Activated B cell treated with CpG ODN at 0.5 μM for 24 hours (primary cell): ENCODE data around the gene AVP. TPM values are rescaled to one million over a fixed set of nuclear protein-coding genes. Genes with fewer than 3 reads are reported as not detected.

Experiments
- ATAC-seq: fragments of 200-7000 bp; cut with Tn5 transposase; one replicate; pipeline ENCODE4 v1.10.0; 2021; ENCODE audit warnings: low read depth, mild to moderate bottlenecking, moderate library complexity
- CTCF ChIA-PET: fragments of 350-600 bp; sonication (Branson Sonifier 250); formaldehyde crosslinking; loops from one replicate; lab custom pipeline; 2021; ENCODE audit warnings: antibody characterized with exemption; lab: Charles Lee
- POLR2A ChIA-PET: fragments of 350-600 bp; sonication (Branson Sonifier 250); formaldehyde crosslinking; loops from one replicate; lab custom pipeline; 2021; ENCODE audit warnings: antibody characterized with exemption; lab: Charles Lee
- DNase-seq: peaks from one replicate; pipeline ENCODE4 v3.0.0; 2022
- H3K27ac Mint-ChIP-seq: one replicate; pipeline ENCODE4 v1.8.0; 2020; ENCODE audit warnings: mixed read lengths
- H3K27me3 Mint-ChIP-seq: one replicate; pipeline ENCODE4 v1.8.0; 2021; ENCODE audit warnings: mixed read lengths
- H3K36me3 Mint-ChIP-seq: one replicate; pipeline ENCODE4 v1.8.0; 2021; ENCODE audit warnings: low read depth, mixed read lengths
- H3K4me1 Mint-ChIP-seq: one replicate; pipeline ENCODE4 v1.8.0; 2021; ENCODE audit warnings: mixed read lengths
- H3K4me3 Mint-ChIP-seq: one replicate; pipeline ENCODE4 v1.8.0; 2020; ENCODE audit warnings: mild to moderate bottlenecking, mixed read lengths
- H3K9me3 Mint-ChIP-seq: one replicate; pipeline ENCODE4 v1.8.0; 2020; ENCODE audit warnings: mixed read lengths
- CTCF ChIP-seq: fragments of 200-600 bp; IDR thresholded peaks from one replicate; pipeline ENCODE4 v1.8.0; 2022; ENCODE audit warnings: antibody characterized with exemption, mild to moderate bottlenecking
- intact Hi-C: fragments of 100-400 bp; cut with micrococcal nuclease; formaldehyde crosslinking; loops from one replicate; pipeline ENCODE4 v1.15.1; 2024
- total RNA-seq: library from RNA; stranded (reverse); gene quantifications from 2 replicates; pipeline ENCODE4 v1.2.3, GENCODE V29; 2022

AVP gene
- total RNA-seq, 1 donor from 2014 or later = not detected

GRCh38 chr20:3100480-3100879 lies 16.0 kb upstream of the AVP start:
- ATAC-seq (no peak), DNase-seq (no peak)
- Mint-ChIP-seq H3K27ac (no peak overlapping the region), H3K27me3 (peaks cover 5% of the 10 kb centered on the region), H3K36me3 (no peaks in the 10 kb centered on the region), H3K9me3 (no peaks in the 10 kb centered on the region), H3K4me1 (peaks cover 11% of the 10 kb centered on the region), H3K4me3 (no peak overlapping the region)
- CTCF ChIA-PET = no interaction called here
- no peak for TF ChIP-seq CTCF
- intact Hi-C loops = no loop called here
- POLR2A ChIA-PET = no interaction called here

- POLR2A ChIA-PET = interaction anchor here (0.7 kb wide), 1 partner anchor 1224 kb away, joined by 3 read pairs; no protein-coding TSS in a partner anchor
- Mint-ChIP-seq H3K4me3 (no peak overlapping the region), H3K9me3 (no peaks in the 10 kb centered on the region)
Measured at GRCh38 chr20:3094848-3095629, 10.5 kb upstream of the AVP start.

GRCh38 chr20:3093861-3094361 lies 9.4 kb upstream of the AVP start:
- POLR2A ChIA-PET = interaction anchor here (0.7 to 0.8 kb wide), 2 partner anchors 10 to 110 kb away, joined by 3 to 10 read pairs; no protein-coding TSS in a partner anchor
- intact Hi-C loops = loop anchor here (2.0 kb wide), 3 partner anchors 15 to 49 kb away; no protein-coding TSS in a partner anchor
- no peak for TF ChIP-seq CTCF
- H3K27ac Mint-ChIP-seq = peak overlapping the region; percentile 69
- H3K9me3 Mint-ChIP-seq = no peaks in the 10 kb centered on the region
- no peak for DNase-seq
- peak; percentile 29 for ATAC-seq
- H3K27me3 Mint-ChIP-seq = peaks cover 19% of the 10 kb centered on the region
- H3K4me3 Mint-ChIP-seq = peak overlapping the region; percentile 75
- H3K36me3 Mint-ChIP-seq = no peaks in the 10 kb centered on the region
- H3K4me1 Mint-ChIP-seq = peaks cover 23% of the 10 kb centered on the region
- CTCF ChIA-PET = interaction anchor here (1.5 kb wide), 1 partner anchor 40 kb away, joined by 3 read pairs; no protein-coding TSS in a partner anchor

More at GRCh38 chr20:3094848-3095629, 10.5 kb upstream of the AVP start:
- DNase-seq (no peak), ATAC-seq (no peak)
- no peaks in the 10 kb centered on the region for H3K36me3 Mint-ChIP-seq
- intact Hi-C loops = no loop called here
- H3K27ac Mint-ChIP-seq = peak overlapping the region; percentile 31
- peaks cover 13% of the 10 kb centered on the region for H3K27me3 Mint-ChIP-seq
- H3K4me1 Mint-ChIP-seq = peaks cover 23% of the 10 kb centered on the region
- CTCF ChIA-PET = interaction anchor here (0.7 kb wide), 1 partner anchor 300 kb away, joined by 3 read pairs; no protein-coding TSS in a partner anchor
- TF ChIP-seq CTCF = no peak

GRCh38 chr20:3092611-3093379 lies 8.3 kb upstream of the AVP start:
- POLR2A ChIA-PET = interaction anchor here (0.6 to 1.8 kb wide), 2 partner anchors 9 to 176 kb away, joined by 4 read pairs; no protein-coding TSS in a partner anchor
- H3K4me1 Mint-ChIP-seq = peaks cover 23% of the 10 kb centered on the region
- peak; percentile 47 for DNase-seq
- H3K27ac Mint-ChIP-seq = peak overlapping the region; percentile 95
- peaks cover 22% of the 10 kb centered on the region for H3K27me3 Mint-ChIP-seq
- no peaks in the 10 kb centered on the region for H3K9me3 Mint-ChIP-seq
- peak; percentile 54 for ATAC-seq
- TF ChIP-seq CTCF = no peak
- peak overlapping the region; percentile 94 for H3K4me3 Mint-ChIP-seq
- intact Hi-C loops = loop anchor here (2.0 kb wide), 3 partner anchors 14 to 48 kb away; no protein-coding TSS in a partner anchor
- CTCF ChIA-PET = interaction anchor here (1.5 kb wide), 1 partner anchor 39 kb away, joined by 3 read pairs; no protein-coding TSS in a partner anchor
- no peaks in the 10 kb centered on the region for H3K36me3 Mint-ChIP-seq
